Neural progenitor cell (in vitro differentiated cells): ENCODE results near the gene TMEM51. TPM values are rescaled to one million over a fixed set of nuclear protein-coding genes. Genes with fewer than 3 reads are reported as not detected.
A peak's percentile ranks its signal among the peaks of the same experiment; 100 is the strongest.

ENCODE experiments used
- DNase-seq: peaks from one replicate; pipeline ENCODE4 v3.0.0-alpha.2; 2016; ENCODE audit warnings: low spot score
- H2AFZ ChIP-seq: fragments of 200-600 bp; sonication (generic); replicated peaks from 2 replicates; pipeline ENCODE4 v1.6.1; 2016; ENCODE audit warnings: antibody characterized with exemption
- H3F3A ChIP-seq: fragments of 200-600 bp; sonication (generic); 2 replicates; pipeline ENCODE4 v1.6.1; 2016; ENCODE audit warnings: antibody characterized with exemption, low read depth
- H3K27ac ChIP-seq: fragments of 200-600 bp; sonication (generic); 2 replicates; pipeline ENCODE4 v1.5.1; 2016; ENCODE audit warnings: mild to moderate bottlenecking
- H3K27me3 ChIP-seq: fragments of 200-600 bp; sonication (generic); 2 replicates; pipeline ENCODE4 v1.6.1; 2016; ENCODE audit warnings: mild to moderate bottlenecking, moderate library complexity
- H3K36me3 ChIP-seq: fragments of 200-600 bp; sonication (generic); 2 replicates; pipeline ENCODE4 v1.5.1; 2016
- H3K4me1 ChIP-seq: fragments of 200-600 bp; sonication (generic); 2 replicates; pipeline ENCODE4 v1.6.1; 2016; ENCODE audit warnings: mixed run types
- H3K4me2 ChIP-seq: fragments of 200-600 bp; sonication (generic); 2 replicates; pipeline ENCODE4 v1.6.1; 2016
- H3K4me3 ChIP-seq: fragments of 200-600 bp; sonication (generic); 2 replicates; pipeline ENCODE4 v1.5.1; 2016
- H3K79me2 ChIP-seq: fragments of 200-600 bp; sonication (generic); 2 replicates; pipeline ENCODE4 v1.6.1; 2016; ENCODE audit warnings: low read depth
- H3K9ac ChIP-seq: fragments of 200-600 bp; sonication (generic); 2 replicates; pipeline ENCODE4 v1.6.1; 2016
- H3K9me3 ChIP-seq: fragments of 200-600 bp; sonication (generic); 2 replicates; pipeline ENCODE4 v1.5.1; 2016; ENCODE audit warnings: low read depth
- H4K20me1 ChIP-seq: fragments of 200-600 bp; sonication (generic); 2 replicates; pipeline ENCODE4 v1.6.1; 2016; ENCODE audit warnings: low read depth
- H3K27ac Mint-ChIP-seq: 3 replicates; pipeline ENCODE4 v1.8.0; 2021; ENCODE audit warnings: mixed read lengths
- H3K27me3 Mint-ChIP-seq: 2 replicates; pipeline ENCODE4 v1.8.0; 2022; ENCODE audit warnings: low read depth, mild to moderate bottlenecking, inconsistent platforms, moderate library complexity, mixed read lengths; ENCODE audit not compliant: insufficient read depth
- H3K36me3 Mint-ChIP-seq: 3 replicates; pipeline ENCODE4 v1.8.0; 2021; ENCODE audit warnings: mixed read lengths
- H3K4me1 Mint-ChIP-seq: 3 replicates; pipeline ENCODE4 v1.8.0; 2021; ENCODE audit warnings: mixed read lengths
- H3K4me3 Mint-ChIP-seq: 3 replicates; pipeline ENCODE4 v1.8.0; 2021; ENCODE audit warnings: mild to moderate bottlenecking, moderate library complexity, mixed read lengths
- H3K9me3 Mint-ChIP-seq: 3 replicates; pipeline ENCODE4 v1.8.0; 2020; ENCODE audit warnings: mixed read lengths
- CTCF ChIP-seq: fragments of 200-600 bp; sonication (generic); IDR thresholded peaks from 2 replicates; pipeline ENCODE4 v1.5.1; 2017; ENCODE audit warnings: antibody characterized with exemption, mild to moderate bottlenecking
- EZH2 ChIP-seq: fragments of 200-600 bp; sonication (generic); IDR thresholded peaks from 2 replicates; pipeline ENCODE4 v1.6.1; 2017; ENCODE audit warnings: antibody characterized with exemption, mild to moderate bottlenecking, moderate library complexity
- EZH2phosphoT487 ChIP-seq: fragments of 200-600 bp; sonication (generic); IDR thresholded peaks from 2 replicates; pipeline ENCODE4 v1.6.1; 2017; ENCODE audit warnings: antibody characterized with exemption
- total RNA-seq: library from RNA; depleted of rRNA; stranded (reverse); fragments of >200 nt; gene quantifications from 2 replicates; pipeline ENCODE4 v1.2.3, GENCODE V29; 2015; ENCODE audit warnings: low replicate concordance

TMEM51 gene
- total RNA-seq, 1 donor from 2014 or later, result 5.2 TPM

DNA sequence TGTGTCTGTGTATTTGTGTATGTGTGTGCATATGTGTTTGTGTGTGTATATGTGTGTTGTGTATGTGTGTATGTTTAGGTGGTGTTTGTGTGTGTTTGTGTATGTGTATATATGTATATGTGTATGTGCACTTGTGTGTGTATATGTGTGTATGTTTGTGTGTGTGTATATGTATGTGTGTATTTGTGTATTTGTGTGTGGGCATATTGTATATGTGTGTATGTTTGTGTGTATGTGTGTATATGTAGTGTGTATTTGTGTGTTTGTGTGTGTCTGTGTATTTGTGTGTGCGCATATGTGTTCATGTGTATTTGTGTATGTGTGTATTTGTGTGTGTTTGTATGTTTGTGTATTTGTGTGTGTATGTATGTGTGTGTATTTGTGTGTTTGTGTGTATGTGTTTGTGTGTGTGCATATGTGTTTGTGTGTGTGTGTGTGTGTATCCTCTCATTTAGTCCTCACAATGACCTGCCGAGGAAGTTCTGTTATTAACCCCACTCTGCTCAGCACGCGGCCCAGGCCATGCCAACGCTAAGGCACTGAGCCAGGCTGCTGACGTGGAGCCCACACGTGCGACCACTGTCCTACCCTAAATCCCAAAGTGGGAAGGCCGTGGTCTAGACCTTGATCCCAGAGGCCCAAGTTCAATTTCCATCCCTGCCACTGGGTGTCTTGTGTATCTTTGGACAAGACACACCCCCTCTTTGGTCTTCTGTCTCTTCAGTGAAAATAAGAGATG lies 43.2 kb upstream of the TMEM51 start:
- no peak overlapping the region for H2AFZ ChIP-seq
- peaks cover 6% of the 10 kb centered on the region for H3K4me1 ChIP-seq
- peaks cover 5% of the 10 kb centered on the region for H3F3A ChIP-seq
- no peak overlapping the region for H3K9ac ChIP-seq
- H3K9me3 ChIP-seq, result no peaks in the 10 kb centered on the region
- H3K36me3 ChIP-seq, result no peaks in the 10 kb centered on the region
- no peak overlapping the region for H3K4me3 ChIP-seq
- no peaks in the 10 kb centered on the region for H3K27me3 ChIP-seq
- TF ChIP-seq CTCF (no peak), EZH2 (no peak), EZH2phosphoT487 (no peak)
- no peak overlapping the region for H3K4me2 ChIP-seq
- DNase-seq, result no peak
- no peak overlapping the region for H3K27ac ChIP-seq
- Mint-ChIP-seq H3K9me3 (no peaks in the 10 kb centered on the region), H3K36me3 (no peaks in the 10 kb centered on the region), H3K27me3 (peaks cover 12% of the 10 kb centered on the region), H3K4me1 (peaks cover 31% of the 10 kb centered on the region), H3K4me3 (no peak overlapping the region), H3K27ac (no peak overlapping the region)
- no peaks in the 10 kb centered on the region for H4K20me1 ChIP-seq
- no peaks in the 10 kb centered on the region for H3K79me2 ChIP-seq

- no peak for TF ChIP-seq EZH2phosphoT487
- peak; percentile 16 for TF ChIP-seq CTCF
- H3K9me3 Mint-ChIP-seq, result no peaks in the 10 kb centered on the region
- no peak overlapping the region for H3K4me2 ChIP-seq
- H3K4me1 Mint-ChIP-seq, result peaks cover 31% of the 10 kb centered on the region
- no peaks in the 10 kb centered on the region for H3K36me3 ChIP-seq
- H3K27me3 ChIP-seq, result no peaks in the 10 kb centered on the region
- no peak overlapping the region for H2AFZ ChIP-seq
- H4K20me1 ChIP-seq, result no peaks in the 10 kb centered on the region
- no peak for DNase-seq
- H3K36me3 Mint-ChIP-seq, result no peaks in the 10 kb centered on the region
- peaks cover 5% of the 10 kb centered on the region for H3F3A ChIP-seq
- no peak overlapping the region for H3K4me3 Mint-ChIP-seq
- no peak overlapping the region for H3K9ac ChIP-seq
- no peaks in the 10 kb centered on the region for H3K79me2 ChIP-seq
- H3K4me3 ChIP-seq, result no peak overlapping the region
- no peaks in the 10 kb centered on the region for H3K9me3 ChIP-seq
- H3K27ac Mint-ChIP-seq, result no peak overlapping the region
- no peak overlapping the region for H3K27ac ChIP-seq
- H3K4me1 ChIP-seq, result peaks cover 6% of the 10 kb centered on the region
- H3K27me3 Mint-ChIP-seq, result peaks cover 12% of the 10 kb centered on the region
These were observed 42.7 kb upstream of the TMEM51 start for GRCh38 chr1:15110867-15111230.

GRCh38 chr1:15113146-15113545 lies 40.4 kb upstream of the TMEM51 start:
- H4K20me1 ChIP-seq, result no peaks in the 10 kb centered on the region
- no peak overlapping the region for H3K4me3 ChIP-seq
- H3K27me3 ChIP-seq, result no peaks in the 10 kb centered on the region
- peak overlapping the region; percentile 7 for H3K27ac Mint-ChIP-seq
- H3K4me3 Mint-ChIP-seq, result no peak overlapping the region
- H3K36me3 ChIP-seq, result no peaks in the 10 kb centered on the region
- no peak overlapping the region for H2AFZ ChIP-seq
- no peaks in the 10 kb centered on the region for H3K9me3 ChIP-seq
- no peak overlapping the region for H3K9ac ChIP-seq
- no peaks in the 10 kb centered on the region for H3K36me3 Mint-ChIP-seq
- TF ChIP-seq EZH2phosphoT487 (no peak), CTCF (no peak), EZH2 (no peak)
- H3K4me1 ChIP-seq, result peaks cover 6% of the 10 kb centered on the region
- H3K4me2 ChIP-seq, result no peak overlapping the region
- peaks cover 5% of the 10 kb centered on the region for H3F3A ChIP-seq
- H3K4me1 Mint-ChIP-seq, result peaks cover 25% of the 10 kb centered on the region
- no peaks in the 10 kb centered on the region for H3K9me3 Mint-ChIP-seq
- H3K79me2 ChIP-seq, result no peaks in the 10 kb centered on the region
- H3K27me3 Mint-ChIP-seq, result peaks cover 3% of the 10 kb centered on the region
- H3K27ac ChIP-seq, result no peak overlapping the region
- DNase-seq, result no peak
